ENCODE measurements around the gene KCNJ3.

Gene KCNJ3

GRCh38 chr2:154686162-154686561, 12.3 kb upstream of the KCNJ3 start:
- Histone ChIP-seq H4K20me1 (ENCODE audit: insufficient read depth, low read length) (no peaks in the 10 kb centered on the region), H3K36me3 (ENCODE audit: insufficient read depth, low read length) (no peaks in the 10 kb centered on the region), H3K9me3 (ENCODE audit: insufficient read depth, low read length, severe bottlenecking) (no peaks in the 10 kb centered on the region), H3K27me3 (ENCODE audit: insufficient read depth, low read length, poor library complexity) (no peaks in the 10 kb centered on the region), H2AFZ (ENCODE audit: low read depth, low read length) (no peak overlapping the region), H3K79me2 (ENCODE audit: insufficient read depth, low read length) (no peaks in the 10 kb centered on the region), H3K4me1 (ENCODE audit: insufficient read depth, low read length) (no peaks in the 10 kb centered on the region), H3K4me3 (ENCODE audit: low read depth in 1 of 2, low read length in 2 of 2) (no peak overlapping the region), H3K27ac (ENCODE audit: low read length) (no peak overlapping the region), H3K9ac (ENCODE audit: low read depth, low read length) (no peak overlapping the region), H3K4me2 (ENCODE audit: insufficient read depth, low read length) (no peak overlapping the region)
- no peak for ATAC-seq (ENCODE audit: insufficient read depth, low read depth)
- no peak for DNase-seq
- TF ChIP-seq CTCF (IDR thresholded peaks at IDR 0.05; ENCODE audit: borderline replicate concordance, extremely low read depth, low read length, poor library complexity, severe bottlenecking) (no peak), EZH2 (IDR thresholded peaks at IDR 0.05; ENCODE audit: borderline replicate concordance, low read depth, low read length, severe bottlenecking) (no peak)

GRCh38 chr2:154688373-154688772, 10.1 kb upstream of the KCNJ3 start:
- H3K4me3 ChIP-seq (ENCODE audit: low read depth in 1 of 2, low read length in 2 of 2): no peak overlapping the region
- no peak overlapping the region for H2AFZ ChIP-seq (ENCODE audit: low read depth, low read length)
- no peaks in the 10 kb centered on the region for H3K36me3 ChIP-seq (ENCODE audit: insufficient read depth, low read length)
- TF ChIP-seq EZH2 (IDR thresholded peaks at IDR 0.05; ENCODE audit: borderline replicate concordance, low read depth, low read length, severe bottlenecking) (no peak), CTCF (IDR thresholded peaks at IDR 0.05; ENCODE audit: borderline replicate concordance, extremely low read depth, low read length, poor library complexity, severe bottlenecking) (no peak)
- no peaks in the 10 kb centered on the region for H3K27me3 ChIP-seq (ENCODE audit: insufficient read depth, low read length, poor library complexity)
- no peaks in the 10 kb centered on the region for H3K4me1 ChIP-seq (ENCODE audit: insufficient read depth, low read length)
- no peak for ATAC-seq (ENCODE audit: insufficient read depth, low read depth)
- no peak overlapping the region for H3K4me2 ChIP-seq (ENCODE audit: insufficient read depth, low read length)
- H3K79me2 ChIP-seq (ENCODE audit: insufficient read depth, low read length): no peaks in the 10 kb centered on the region
- no peaks in the 10 kb centered on the region for H4K20me1 ChIP-seq (ENCODE audit: insufficient read depth, low read length)
- H3K9me3 ChIP-seq (ENCODE audit: insufficient read depth, low read length, severe bottlenecking): no peaks in the 10 kb centered on the region
- no peak for DNase-seq
- H3K27ac ChIP-seq (ENCODE audit: low read length): no peak overlapping the region
- H3K9ac ChIP-seq (ENCODE audit: low read depth, low read length): no peak overlapping the region

GRCh38 chr2:154689158-154689557, 9.3 kb upstream of the KCNJ3 start:
- Histone ChIP-seq H3K79me2 (ENCODE audit: insufficient read depth, low read length) (no peaks in the 10 kb centered on the region), H2AFZ (ENCODE audit: low read depth, low read length) (no peak overlapping the region), H3K27me3 (ENCODE audit: insufficient read depth, low read length, poor library complexity) (no peaks in the 10 kb centered on the region), H4K20me1 (ENCODE audit: insufficient read depth, low read length) (no peaks in the 10 kb centered on the region), H3K4me1 (ENCODE audit: insufficient read depth, low read length) (no peaks in the 10 kb centered on the region), H3K36me3 (ENCODE audit: insufficient read depth, low read length) (no peaks in the 10 kb centered on the region), H3K9ac (ENCODE audit: low read depth, low read length) (no peak overlapping the region), H3K4me2 (ENCODE audit: insufficient read depth, low read length) (no peak overlapping the region), H3K27ac (ENCODE audit: low read length) (no peak overlapping the region), H3K9me3 (ENCODE audit: insufficient read depth, low read length, severe bottlenecking) (no peaks in the 10 kb centered on the region), H3K4me3 (ENCODE audit: low read depth in 1 of 2, low read length in 2 of 2) (no peak overlapping the region)
- TF ChIP-seq EZH2 (IDR thresholded peaks at IDR 0.05; ENCODE audit: borderline replicate concordance, low read depth, low read length, severe bottlenecking) (no peak), CTCF (IDR thresholded peaks at IDR 0.05; ENCODE audit: borderline replicate concordance, extremely low read depth, low read length, poor library complexity, severe bottlenecking) (no peak)
- no peak for DNase-seq
- no peak for ATAC-seq (ENCODE audit: insufficient read depth, low read depth)

GRCh38 chr2:154692927-154693326, 5.6 kb upstream of the KCNJ3 start:
- TF ChIP-seq EZH2 (IDR thresholded peaks at IDR 0.05; ENCODE audit: borderline replicate concordance, low read depth, low read length, severe bottlenecking) (no peak), CTCF (IDR thresholded peaks at IDR 0.05; ENCODE audit: borderline replicate concordance, extremely low read depth, low read length, poor library complexity, severe bottlenecking) (no peak)
- no peak overlapping the region for H2AFZ ChIP-seq (ENCODE audit: low read depth, low read length)
- no peak overlapping the region for H3K9ac ChIP-seq (ENCODE audit: low read depth, low read length)
- no peaks in the 10 kb centered on the region for H3K36me3 ChIP-seq (ENCODE audit: insufficient read depth, low read length)
- no peak for ATAC-seq (ENCODE audit: insufficient read depth, low read depth)
- H3K27me3 ChIP-seq (ENCODE audit: insufficient read depth, low read length, poor library complexity): no peaks in the 10 kb centered on the region
- no peak overlapping the region for H3K4me2 ChIP-seq (ENCODE audit: insufficient read depth, low read length)
- no peaks in the 10 kb centered on the region for H3K4me1 ChIP-seq (ENCODE audit: insufficient read depth, low read length)
- DNase-seq: no peak
- H4K20me1 ChIP-seq (ENCODE audit: insufficient read depth, low read length): no peaks in the 10 kb centered on the region
- H3K79me2 ChIP-seq (ENCODE audit: insufficient read depth, low read length): no peaks in the 10 kb centered on the region
- H3K4me3 ChIP-seq (ENCODE audit: low read depth in 1 of 2, low read length in 2 of 2): no peak overlapping the region
- H3K9me3 ChIP-seq (ENCODE audit: insufficient read depth, low read length, severe bottlenecking): no peaks in the 10 kb centered on the region
- H3K27ac ChIP-seq (ENCODE audit: low read length): no peak overlapping the region
